ENCODE measurements around the gene MTX2.

The MTX2 gene

DNA sequence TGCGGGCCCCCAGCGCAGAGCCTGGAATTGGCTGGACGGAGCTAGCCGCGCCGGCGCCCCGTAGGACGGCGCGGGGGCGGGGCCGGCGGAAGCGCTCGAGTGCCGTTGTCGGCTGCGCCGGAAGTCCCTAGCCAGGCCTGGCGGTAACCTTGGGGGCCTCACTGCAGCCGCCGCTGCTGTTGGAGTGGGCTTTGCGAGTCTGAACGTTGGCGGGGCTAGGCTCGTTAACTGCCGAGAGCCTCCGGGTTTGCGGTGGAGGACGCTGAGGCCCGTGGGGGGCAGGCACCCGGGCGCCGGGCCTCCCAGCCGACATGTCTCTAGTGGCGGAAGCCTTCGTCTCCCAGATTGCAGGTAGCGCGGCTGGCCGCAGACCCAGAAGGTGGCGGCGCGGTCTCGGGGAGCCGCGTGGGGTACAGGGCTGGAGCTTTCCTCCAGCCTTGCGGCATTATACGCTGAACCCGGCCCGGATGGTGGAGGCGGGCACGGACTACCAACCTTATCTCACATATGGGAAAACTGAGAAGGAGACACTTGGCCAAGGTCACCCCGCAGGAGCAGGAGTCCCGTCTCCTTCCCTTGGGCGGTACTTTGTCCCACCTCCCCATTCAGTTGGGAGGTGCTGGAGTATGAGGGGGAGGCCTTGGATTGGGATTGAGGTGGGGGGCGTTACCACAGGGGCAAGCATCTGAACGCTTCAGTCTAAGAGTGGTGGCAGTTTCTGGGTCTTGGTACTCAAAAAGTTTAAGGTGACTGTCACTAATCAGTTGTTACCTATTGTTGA is at the start of gene MTX2:
MTX2 (plus strand) TSS at position 124 of the 781 bp plus-strand sequence; CDS start at position 312, 188 bp downstream.
- DNase-seq (ENCODE audit: insufficient read length, low spot score), result peak; percentile 71
- FAIRE-seq, result peak; percentile 31

GRCh38 chr2:176227874-176228273 is 41.4 kb upstream of the MTX2 start:
- FAIRE-seq, result no peak
- DNase-seq (ENCODE audit: insufficient read length, low spot score), result no peak

DNA sequence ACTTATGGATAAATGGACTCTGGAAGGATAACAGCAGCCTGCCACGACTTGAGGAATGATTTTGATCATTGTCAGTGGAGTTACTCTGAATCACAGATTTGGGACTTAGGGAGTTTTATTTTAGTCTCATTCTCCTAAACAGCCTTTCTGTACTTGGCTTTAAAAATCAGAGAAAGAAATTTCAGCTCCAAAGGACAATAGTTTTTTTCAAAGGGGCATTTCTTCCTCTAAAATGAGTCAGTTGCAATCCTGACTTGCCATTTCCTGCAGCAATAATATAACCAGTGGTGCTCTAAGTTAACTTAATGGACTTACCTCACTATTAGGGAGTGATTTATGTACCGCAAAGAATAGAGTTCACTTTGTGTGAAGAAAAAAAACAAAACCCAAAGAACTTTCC is 35.1 kb upstream of the MTX2 start:
- DNase-seq (ENCODE audit: insufficient read length, low spot score), result no peak
- FAIRE-seq, result no peak

GRCh38 chr2:176234940-176235339 is 34.3 kb upstream of the MTX2 start:
- DNase-seq (ENCODE audit: insufficient read length, low spot score) (no peak), FAIRE-seq (no peak)

- DNase-seq (ENCODE audit: insufficient read length, low spot score) (no peak), FAIRE-seq (no peak)
These were observed 31.8 kb upstream of the MTX2 start for GRCh38 chr2:176237456-176237855.

- no peak for DNase-seq (ENCODE audit: insufficient read length, low spot score)
- no peak for FAIRE-seq
These were observed 30.2 kb upstream of the MTX2 start for GRCh38 chr2:176239031-176239430.

GRCh38 chr2:176240301-176240700 is 28.9 kb upstream of the MTX2 start:
- no peak for FAIRE-seq

GRCh38 chr2:176242276-176242675 is 27.0 kb upstream of the MTX2 start:
- no peak for FAIRE-seq
- DNase-seq (ENCODE audit: insufficient read length, low spot score), result no peak

More at GRCh38 chr2:176240301-176240700, 28.9 kb upstream of the MTX2 start:
- no peak for DNase-seq (ENCODE audit: insufficient read length, low spot score)

GRCh38 chr2:176246331-176246730 is 22.9 kb upstream of the MTX2 start:
- FAIRE-seq (no peak), DNase-seq (ENCODE audit: insufficient read length, low spot score) (no peak)

DNA sequence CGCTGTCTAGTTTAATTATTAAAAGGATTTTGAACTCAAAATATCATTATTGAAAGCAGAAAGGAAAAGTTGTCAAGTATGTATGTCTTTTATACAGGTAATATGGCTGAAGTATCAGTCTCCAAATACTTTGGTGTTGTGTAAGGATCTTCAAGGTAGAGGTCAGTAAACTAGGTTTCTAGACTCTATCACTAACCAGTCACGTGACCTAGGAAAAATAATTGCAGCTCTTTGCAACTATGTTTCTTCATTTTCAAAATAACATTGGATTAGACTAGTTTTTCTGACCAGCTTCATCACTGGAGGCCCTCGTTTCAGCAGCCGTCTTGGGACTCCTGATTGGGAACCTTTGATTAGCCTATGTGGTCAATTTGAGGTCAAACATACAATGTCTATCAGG is 21.4 kb upstream of the MTX2 start:
- no peak for FAIRE-seq
- no peak for DNase-seq (ENCODE audit: insufficient read length, low spot score)

DNA sequence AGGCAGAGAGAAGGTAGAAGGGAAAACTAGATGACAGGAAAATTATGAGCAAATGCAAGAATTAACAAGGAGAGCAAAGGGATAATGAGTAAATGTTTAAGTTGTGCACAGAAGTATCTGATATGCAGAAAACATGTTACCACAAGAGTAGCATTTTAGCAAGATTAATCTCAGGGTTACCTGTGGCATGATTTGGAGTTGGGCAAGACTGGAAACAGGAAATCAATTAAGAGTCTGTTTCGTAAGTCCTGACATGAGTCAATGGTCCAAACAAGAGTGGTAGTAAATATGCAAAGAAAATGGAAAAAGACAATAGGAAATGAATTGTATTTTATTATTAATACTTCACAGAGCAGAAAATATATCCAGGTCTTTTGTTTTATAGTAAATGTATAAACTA is 17.3 kb upstream of the MTX2 start:
- DNase-seq (ENCODE audit: insufficient read length, low spot score), result no peak
- FAIRE-seq, result no peak

GRCh38 chr2:176260689-176261088 is 8.6 kb upstream of the MTX2 start:
- DNase-seq (ENCODE audit: insufficient read length, low spot score), result no peak
- FAIRE-seq, result no peak

- DNase-seq (ENCODE audit: insufficient read length, low spot score), result no peak
- FAIRE-seq, result no peak
These were observed 8.1 kb upstream of the MTX2 start for GRCh38 chr2:176261136-176261535.

DNA sequence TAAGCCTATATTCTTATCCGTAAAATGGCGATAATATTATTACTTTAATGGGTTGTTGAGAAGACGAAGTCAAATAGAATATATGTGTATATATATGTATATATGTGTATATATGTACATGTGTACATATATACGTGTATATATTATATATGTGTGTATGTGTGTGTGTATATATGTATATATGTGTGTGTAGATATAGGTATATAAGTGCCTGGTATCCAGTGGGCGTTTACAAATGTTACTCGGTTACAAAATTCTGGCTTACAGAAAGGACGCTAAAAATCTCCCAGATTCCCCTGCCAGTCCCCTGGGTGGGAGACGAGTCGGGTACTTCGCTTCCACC is 295 bp upstream of the MTX2 start:
- no peak for FAIRE-seq

DNA sequence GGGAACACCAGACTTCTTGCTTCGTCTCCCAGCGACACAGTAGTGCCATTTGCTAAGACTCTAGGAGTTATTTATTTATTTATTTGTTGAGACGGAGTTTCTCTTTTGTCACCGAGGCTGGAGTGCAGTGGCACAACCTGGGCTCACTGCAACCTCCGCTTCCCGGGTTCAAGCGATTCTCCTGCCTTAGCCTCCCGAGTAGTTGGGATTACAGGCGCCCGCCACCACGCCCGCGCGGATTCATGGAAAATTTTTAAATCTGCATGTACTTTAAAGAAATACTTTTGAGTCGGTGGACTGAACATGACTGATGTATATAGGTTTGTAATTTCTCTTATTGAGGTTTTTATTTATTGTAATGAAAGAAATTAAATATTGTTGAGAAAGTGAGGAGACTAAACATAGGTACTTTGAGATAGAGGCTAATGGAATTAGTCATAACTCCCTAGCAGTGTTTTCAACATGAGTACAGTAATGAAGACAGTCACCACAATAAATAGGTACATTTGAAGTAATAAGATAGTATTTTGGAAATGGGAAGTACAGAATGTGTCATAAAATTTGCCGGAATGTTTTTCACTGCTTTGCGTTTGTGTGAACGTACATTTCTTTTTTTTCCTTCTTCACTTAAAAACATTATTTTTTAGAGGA is 983 bp downstream of the MTX2 start:
- no peak for DNase-seq (ENCODE audit: insufficient read length, low spot score)
- no peak for FAIRE-seq

More for the DNA sequence above, 295 bp upstream of the MTX2 start:
- DNase-seq (ENCODE audit: insufficient read length, low spot score), result no peak

DNA sequence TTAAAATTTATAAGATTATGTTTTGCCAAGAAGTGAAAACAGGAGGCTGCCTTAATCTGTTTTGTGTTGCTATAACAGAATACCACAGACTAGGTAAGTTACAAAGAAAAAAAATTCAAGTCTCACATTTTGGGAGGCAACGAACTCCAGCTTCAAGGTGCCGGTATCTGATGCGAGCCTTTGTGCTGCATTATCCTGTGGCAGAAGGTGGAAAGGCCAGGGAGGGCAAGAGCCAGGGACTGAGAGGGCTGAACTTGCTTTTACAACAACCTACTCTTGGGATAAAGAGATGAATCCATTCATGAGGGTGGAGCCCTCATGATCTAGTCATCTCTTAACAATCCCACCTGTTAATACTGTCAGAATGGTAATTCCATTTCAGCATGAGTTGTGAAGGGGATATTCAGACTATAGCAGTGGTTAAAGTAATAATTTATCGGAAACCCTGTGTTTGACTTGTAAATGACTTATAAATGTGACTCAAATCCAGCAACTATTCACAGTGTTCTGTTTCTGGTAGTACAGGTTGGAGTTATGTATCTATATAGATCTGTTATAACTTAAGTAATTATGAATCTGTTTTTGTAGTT is 3.7 kb downstream of the MTX2 start:
- DNase-seq (ENCODE audit: insufficient read length, low spot score), result no peak

DNA sequence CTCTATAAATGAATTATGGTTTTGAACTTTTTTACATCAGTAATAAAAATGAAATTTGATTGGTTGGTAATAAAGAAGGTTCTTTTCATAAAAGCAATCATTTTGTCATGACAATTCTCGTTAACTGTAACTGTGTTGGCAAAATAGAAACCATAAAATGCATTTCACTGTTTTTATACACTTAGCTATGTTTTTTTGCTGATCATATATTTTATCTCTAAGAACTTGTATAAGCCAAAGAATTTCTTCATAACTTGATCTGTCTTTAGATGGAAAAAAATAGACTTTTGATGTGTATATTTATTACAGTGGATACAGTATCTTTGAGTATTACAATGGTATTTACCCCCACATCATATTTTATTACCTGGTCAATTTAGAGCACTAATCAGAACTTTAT is 9.7 kb downstream of the MTX2 start:
- no peak for DNase-seq (ENCODE audit: insufficient read length, low spot score)
- no peak for FAIRE-seq

More for the DNA sequence above, 3.7 kb downstream of the MTX2 start:
- FAIRE-seq, result no peak

DNA sequence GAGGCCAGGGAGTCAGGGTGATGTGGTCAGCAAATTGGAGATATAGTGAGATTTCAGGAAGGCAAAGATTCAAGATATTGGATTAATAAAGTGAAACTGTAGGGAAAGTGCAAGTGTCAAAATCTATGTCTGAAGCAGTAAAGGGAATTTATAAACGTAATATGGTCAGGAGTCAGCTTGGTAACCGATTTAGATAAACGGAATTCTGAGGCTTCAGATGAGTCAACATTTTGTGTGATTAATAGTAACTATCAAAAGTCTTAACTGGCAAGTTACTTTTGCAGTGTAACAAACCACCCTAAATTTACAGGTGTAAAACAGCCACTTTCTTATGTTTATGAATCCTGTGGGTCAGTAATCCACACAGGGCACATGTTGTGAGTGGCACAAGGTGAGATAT is 10.9 kb downstream of the MTX2 start:
- FAIRE-seq, result no peak
- DNase-seq (ENCODE audit: insufficient read length, low spot score), result no peak

DNA sequence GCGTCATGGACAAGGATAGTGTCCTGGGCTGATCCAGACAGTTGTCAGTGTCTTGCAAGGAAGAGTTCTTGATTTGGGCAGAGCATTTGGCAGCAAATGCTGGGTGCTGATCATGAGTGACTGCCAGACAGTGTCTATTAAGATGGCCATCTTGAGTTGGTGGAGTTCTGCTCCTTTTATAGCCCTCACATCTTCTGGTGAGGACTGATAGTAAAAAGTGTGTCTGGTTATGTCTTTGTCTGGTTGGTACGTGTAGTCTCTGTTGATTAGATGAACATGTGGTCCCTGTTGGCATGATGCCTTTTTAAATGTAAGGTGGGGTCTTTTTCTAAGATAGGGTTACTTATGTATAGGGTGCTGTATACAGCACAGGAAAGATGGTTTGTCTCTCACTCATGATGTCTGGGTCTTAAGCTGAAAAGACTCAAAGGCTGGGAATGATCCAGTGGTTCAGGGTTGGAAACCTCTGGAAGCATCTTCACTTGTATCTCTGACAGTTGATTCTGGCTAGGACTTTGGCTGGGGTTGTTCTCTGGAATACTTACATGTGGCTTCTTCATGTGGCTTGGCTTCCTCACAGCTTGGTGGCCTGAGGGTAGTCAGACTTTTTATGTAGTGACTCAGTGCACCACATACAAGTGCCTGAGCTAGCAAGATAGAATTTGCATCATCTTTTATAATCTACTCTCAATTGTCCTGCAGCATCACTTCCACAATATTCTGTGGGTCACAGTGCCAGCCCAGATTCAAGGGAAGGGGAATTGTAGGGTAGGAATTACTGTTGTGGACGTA is 11.8 kb downstream of the MTX2 start:
- FAIRE-seq, result peak; percentile 36
- DNase-seq (ENCODE audit: insufficient read length, low spot score), result no peak

DNA sequence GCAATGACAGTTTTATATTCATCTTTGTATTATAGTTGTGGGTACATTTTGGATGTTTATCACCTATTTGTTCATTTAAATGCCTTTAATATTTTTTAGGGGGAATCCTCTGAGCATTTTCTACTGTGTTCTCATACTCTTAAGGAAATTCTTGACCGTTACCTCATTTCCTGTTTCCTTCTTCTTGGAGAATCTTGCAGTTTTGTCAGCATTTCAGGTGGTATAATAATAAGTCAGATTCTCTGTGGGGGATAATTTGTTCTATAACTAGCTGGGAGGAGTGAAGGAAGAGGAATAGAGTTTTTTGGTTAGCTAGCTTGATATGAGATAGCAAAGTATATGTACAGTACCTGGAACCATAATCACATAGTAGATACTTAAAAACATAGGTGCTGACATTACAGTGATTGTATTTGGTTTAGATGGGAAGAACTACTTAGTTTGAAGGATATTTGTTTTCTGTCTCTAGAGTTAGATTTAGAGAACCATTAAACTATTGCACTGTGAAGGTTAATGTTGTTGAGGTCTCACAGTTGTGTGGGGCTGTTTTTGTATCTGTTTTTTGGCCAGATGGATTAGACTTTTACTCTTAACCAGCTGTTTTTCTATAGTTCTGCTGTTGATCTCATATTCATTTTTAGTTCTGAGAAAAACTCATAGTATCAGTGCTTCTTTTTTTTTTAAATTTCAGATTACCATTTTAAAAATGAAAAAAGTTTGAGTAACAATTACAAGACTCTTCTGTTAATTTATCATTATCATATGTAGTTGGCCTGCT is 14.2 kb downstream of the MTX2 start:
- DNase-seq (ENCODE audit: insufficient read length, low spot score) (no peak), FAIRE-seq (no peak)

All from HTR-8/SVneo (cell line).